NCI-H748 (cell line): ENCODE data around the gene BANP.
A peak's percentile ranks its signal among the peaks of the same experiment; 100 is the strongest.
"Not testable (repeated sequence)": the region's sequence is repeated elsewhere in the genome, so short reads cannot be mapped to it uniquely, and the experiment has no call there.

ENCODE experiments used
- DNase-seq: peaks from one replicate; lab custom pipeline; 2025; ENCODE audit not compliant: unreplicated experiment; lab: John Stamatoyannopoulos, UW

Gene BANP

DNA sequence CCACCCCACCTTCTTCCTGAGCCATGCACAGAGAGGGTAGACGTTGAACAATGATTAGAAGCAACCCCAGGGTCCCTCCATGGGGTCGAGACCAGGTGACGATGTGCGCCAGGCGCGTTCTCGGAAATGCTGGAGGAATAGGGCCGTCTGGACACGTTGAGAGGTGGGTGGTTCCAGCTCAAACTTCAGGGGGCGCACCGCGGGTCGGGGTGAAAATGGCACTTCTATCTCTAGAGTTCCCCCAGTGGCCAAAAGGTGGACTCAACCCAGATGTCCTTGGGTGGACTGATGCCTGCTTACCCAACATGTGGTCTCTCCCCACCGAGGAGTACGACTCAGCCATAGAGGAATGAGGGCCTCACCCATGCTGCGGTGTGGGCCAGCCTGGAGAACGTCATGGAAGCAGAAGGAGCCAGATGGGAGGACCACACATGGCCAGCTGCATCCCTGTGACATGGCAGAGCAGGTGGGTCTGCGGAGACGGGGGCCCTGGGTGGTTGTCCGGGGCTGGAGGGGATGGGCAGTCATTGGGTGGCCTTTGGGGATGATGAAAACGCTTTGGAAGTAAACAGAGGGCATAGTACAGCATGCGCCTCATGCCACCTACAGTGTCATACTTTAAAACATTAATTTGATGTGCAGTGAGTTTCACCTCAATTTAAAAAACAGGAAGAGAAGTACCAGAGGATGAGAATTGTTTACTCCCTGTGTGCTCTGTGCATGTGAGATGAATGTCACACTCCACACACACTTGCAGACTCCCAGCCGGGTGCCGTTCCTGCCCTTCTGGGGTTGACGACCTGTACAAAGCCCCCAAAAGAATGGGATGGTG, 147.7 kb downstream of the BANP start:
- not testable (repeated sequence) for DNase-seq

DNA sequence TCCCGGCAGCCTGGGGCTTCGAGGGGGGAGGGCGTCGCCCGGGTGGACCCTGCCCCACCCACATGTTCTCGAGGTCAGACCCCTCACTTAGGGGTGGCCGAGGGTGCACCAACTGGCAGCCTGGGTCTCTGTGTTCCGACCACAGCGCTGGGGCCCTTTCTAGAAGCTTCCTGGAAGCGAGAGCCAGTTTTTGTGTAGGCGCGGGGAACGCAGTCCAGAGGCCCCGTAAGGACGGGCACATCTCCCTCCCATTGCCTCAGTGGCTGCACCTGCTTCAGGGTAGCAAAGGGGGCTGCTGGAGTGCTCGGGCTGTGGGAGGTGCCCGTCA, 148.3 kb downstream of the BANP start:
- DNase-seq, result no peak

DNA sequence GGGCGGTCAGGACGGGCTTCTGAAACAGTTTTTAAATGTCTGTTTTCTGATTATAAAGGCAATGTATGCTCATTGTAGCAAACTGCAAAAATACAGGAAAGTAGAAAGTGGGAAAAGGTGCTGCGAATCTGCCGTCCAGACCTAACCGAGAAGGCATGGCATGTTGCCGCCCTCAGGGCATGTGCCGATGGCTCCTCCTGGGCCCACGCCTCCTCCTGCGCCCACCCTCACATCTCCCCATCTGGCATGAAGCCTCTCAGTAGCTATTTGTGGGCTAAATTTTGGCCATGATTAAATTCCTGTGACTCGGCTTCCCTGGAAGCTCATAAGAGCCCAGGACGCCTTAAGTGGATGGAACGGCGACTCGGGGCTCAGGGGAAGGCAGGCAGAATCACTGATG, 148.7 kb downstream of the BANP start:
- DNase-seq, result not testable (repeated sequence)

DNA sequence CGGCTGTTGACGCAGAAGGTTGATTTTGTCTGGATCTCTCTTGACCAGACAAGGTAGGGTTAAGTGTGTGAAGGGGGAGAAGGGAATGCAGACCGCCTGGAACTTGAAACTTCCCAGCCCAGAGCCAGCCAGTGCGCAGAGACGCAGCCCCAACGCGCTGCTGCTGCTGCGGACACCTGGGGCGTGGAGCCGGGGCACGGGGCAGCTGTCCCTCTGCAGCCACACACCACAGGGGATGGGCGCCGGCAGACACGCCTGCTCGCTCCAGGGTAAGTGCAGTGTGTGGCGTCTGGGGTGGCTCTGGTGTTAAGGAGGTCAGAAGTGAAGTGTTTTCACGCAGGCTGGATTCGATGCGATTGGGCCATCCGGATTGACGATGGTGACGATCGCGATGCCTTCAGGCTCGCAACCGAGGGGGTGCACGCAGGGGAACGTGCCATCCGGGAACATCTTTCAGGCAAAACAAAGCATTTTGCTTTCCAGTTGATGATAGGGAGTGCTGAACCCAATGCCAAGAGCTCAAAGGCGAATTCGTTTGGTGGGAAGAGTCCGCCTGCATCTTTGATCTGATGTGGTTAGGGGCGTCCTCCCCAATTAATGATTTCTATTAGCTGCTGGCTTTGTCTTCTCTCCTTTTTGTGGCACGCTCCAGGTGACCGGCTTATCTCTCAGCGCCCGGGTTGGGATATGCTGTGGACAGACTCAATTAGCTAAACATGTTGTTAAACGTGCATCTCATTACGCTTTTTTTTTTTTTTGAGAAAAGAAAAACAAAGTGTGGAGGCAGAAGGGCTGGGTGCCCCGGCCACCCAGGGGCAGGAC, 149.8 kb downstream of the BANP start:
- peak; percentile 68 for DNase-seq

DNA sequence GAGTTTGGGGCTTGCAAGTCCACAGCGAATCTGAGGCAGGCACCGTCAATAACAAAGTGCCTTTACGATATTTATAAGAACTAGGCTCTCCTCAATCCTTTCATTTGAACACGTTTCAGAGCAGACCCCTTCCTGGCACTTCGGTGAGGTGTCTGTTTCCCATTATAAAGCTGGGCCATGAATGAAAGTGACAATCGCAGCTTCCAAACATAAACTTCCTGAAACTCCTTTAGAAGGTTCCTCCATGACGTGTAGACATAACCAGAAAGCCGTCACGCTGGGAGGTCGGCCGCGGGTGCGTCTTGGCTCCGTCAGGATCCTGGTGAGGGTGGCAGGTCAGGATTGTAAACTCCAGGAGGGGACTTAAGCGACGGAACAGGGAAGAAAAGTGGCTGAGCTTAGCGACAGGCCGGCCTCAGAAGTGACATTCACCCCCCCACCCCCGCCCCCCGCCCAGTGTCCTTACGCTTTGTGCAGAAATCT, 150.4 kb downstream of the BANP start:
- DNase-seq, result not testable (repeated sequence)

DNA sequence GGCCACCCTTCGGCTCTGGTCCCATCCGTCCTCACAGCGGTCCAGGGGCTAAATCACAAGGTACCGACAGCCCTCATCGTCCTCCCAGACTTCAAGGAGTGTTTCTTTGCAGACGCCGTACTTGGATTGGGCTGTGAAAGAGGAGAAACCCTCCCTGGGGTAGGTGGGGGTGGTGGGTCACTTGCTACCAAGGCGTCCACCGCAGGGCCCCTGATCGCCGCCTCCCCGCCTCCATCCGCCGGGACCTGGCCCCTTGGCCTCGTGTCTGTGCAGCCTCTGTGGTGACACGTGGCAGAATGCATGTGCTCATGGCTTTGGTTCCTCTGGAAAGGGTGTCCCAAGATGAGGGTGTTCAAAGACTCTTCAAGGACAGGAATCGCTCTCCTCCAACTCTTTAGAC, 151.4 kb downstream of the BANP start:
- DNase-seq, result no peak

DNA sequence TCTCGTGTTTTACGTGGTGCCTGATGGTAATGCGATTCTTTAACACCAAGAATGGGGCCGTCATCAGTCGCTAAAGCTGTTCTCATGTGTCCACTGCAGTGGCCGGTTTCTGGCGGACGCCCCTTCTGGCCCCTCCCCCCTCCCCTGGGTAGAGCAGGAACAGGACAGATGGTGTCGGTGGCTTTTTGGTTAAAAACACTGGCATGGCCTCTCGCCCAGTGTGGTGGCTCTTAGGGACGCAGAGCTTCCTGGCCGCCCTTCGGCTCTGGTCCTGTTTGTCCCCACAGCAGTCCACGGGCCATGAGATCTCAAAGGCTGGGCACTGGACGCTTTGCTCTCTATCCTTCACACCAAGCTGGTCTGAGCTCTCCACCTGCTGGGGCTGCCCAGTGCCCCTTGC, 151.8 kb downstream of the BANP start:
- no peak for DNase-seq

DNA sequence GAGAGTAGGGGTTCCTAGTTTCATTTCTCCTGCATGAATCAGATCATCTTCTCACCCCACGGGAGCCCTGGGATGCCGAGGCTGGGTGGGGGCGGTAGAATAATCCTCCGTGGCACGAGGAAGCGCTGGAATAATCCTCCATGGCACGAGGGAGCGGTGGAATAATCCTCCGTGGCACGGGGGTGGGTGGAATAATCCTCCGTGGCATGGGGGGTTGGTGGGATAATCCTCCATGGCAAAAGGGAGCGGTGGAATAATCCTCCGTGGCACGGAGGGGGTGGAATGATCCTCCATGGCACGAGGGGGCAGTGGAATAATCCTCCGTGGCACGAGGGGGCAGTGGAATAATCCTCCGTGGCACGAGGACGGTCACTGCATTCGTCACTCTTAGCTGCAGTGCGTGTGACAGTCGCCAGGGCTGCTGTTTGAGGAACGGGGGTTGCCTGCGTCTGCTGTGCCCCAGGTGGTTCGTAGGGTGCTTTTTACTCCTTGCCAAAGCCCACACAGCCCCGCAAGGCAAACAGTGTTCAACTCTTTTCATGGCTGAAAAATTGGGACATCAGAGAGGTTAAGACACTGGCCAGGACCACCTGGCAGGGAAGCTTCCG, 152.5 kb downstream of the BANP start:
- no peak for DNase-seq

DNA sequence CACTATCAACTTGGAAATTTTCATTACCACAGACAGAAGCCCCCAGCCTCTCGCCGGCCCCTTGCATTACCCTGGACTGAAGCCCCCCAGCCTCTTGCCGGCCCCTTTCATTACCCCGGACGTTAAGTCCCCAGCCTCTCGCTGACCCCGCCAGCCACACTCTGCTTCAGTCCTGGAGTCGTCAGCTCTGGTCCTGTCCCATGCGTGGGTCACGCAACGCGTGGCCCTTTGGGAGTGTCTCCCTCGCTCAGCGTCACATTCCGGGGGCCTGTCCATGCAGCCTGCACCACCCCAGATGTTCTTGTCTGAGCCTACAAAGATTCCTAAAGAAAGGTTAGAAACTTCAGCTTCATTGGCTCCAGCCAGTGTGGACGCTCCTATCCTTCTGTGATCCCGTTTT, 153.1 kb downstream of the BANP start:
- DNase-seq, result not testable (repeated sequence)

DNA sequence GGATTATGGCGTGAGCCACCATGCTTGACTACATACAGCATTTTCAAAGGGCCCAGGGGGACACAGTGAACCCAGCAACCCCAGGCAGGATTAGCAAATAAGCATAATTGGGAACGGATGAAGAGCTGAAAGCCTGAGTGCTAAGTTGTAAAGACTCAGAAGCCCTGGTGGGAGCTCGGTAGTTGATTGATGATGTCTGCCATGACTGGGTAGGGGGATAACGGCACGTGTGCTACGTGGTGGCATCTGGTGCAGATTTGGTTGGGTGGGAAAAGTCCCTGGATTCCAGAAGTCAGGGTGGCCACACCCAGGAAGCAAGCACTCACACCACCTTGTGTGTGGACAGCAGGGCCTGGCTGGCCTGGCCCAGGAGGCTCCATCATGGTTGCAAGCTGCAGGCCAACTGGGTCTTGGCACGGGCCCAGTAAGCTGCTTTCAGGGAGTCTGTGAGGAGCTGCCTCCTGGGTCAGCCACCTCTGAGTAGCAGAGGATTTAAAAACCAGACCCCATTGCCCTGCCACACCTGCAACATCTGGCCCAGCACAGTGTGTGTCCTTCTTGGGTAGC, 154.4 kb downstream of the BANP start:
- not testable (repeated sequence) for DNase-seq

DNA sequence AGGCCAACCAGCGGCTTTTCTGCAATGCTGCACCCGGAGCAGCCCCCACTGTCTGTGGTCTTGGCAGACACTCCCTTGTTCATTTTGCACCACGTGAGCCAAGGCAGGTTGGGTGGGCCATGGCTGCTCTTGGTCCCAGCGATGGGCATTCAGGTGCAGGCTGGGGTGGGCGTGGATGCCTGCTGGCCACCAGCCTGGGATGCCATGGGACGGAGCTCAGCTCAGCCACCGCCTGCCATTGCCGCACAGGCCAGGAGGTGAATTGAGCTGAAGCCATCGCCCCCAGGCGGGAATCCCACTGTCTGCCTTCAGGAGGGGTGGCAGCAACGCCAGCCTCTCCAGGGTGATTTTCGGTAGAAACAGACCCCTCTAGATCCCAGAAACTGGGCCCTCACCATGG, 155.3 kb downstream of the BANP start:
- not testable (repeated sequence) for DNase-seq

DNA sequence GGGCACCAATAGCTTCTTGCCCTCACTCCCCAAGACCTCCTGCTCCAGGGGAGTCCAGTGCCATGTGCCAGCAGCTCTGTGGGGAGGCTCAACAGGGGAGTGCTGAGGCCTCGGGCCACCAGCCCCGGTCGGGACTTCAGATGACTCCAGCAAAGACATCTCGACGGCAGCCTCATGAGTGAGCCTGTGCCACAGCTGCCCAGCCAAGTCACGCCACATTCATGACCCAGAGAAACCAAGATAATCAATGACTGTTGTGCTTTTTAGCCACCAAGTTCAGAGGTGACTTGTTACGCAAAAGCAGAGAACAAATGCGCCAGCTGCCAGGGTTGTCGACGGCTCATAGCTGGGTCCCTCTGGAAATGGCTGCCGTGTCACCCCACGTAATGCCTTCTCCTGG, 157.5 kb downstream of the BANP start:
- DNase-seq, result no peak

DNA sequence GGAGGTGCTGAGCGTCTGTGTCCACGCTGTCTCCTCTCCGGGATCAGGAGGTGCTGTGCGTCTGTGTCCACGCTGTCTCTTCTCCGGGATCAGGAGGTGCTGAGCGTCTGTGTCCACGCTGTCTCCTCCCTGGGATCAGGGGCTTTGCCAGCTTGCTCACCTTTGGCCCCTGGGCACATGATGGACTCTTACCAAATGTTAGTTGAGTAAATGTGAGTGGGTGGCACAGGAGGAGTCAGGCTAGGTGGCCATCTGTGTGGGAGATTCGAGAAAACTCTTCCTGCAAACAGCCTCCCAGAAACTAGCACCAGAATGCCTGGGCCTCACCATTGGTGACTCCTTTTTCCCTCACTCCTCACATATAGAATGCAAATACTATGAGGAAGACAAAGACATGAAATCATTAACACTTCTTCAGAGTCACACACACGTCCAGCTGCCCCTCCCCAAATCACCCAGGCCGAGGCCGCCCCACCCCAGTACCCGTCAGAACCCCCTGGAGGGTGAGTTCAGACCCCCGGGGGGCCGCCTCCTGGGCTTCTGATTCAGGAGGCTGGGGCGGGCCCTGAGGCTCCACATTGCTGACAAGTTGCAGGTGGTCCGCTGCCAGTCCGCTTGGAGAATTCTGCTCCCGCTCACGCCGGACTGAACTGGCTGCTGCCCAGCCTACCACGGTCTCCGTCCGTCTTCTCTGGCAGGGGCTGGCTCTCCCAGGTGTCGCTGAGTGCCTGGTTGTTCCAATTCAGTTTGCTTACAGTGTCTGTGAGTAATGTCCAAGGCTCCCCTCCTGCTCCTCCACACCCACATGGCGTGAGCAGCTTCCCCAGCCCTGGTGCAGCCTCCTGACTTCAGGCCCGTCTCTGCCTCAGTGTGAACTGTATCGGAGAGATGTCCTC, 158.7 kb downstream of the BANP start:
- DNase-seq, result not testable (repeated sequence)

DNA sequence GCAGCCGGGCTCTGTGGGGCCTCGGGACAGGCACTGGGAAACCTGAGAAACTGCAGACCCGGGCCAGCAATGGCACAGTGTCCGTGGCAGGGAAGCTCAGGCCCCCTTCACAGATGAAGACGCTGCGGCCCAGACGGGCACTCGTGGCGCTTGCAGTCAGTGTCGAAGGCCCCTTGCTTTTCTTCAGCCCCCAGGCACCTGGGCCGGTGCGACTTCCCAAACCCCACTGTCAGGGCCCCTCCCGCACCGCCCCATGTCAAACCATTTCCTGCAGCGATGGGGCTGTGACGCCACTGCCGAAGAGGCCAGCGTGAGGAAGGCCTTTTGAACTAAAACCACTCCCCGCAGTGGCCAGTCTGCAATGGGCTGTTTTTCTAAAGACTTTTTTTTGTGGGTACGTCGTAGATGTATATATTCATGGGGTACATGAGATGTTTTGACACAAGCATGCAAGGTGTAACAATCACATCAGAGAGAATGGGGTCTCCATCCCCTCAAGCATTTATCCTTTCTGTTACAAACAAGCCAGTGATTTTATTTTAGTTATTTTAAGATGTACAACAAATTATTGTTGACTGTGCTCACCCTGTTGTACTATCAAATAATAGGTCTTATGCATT, 159.8 kb downstream of the BANP start:
- not testable (repeated sequence) for DNase-seq

DNA sequence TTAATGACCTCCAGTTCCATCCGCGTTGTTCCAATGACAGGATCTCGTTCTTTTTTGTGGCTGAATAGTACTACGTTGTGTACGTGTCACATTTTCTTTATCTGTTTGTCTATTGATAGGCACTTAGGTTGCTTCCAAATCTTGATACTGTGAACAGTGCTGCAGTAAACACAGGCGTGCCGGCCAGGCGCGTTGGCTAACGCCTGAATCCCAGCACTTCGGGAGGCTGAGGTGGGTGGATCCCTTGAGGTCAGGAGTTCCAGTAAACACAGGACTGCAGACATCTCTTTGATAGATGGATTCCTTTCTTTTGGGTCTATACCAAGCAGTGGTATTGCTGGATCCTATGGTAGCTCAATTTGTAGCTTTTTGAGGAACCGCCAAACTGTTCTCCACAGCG, 160.7 kb downstream of the BANP start:
- DNase-seq, result not testable (repeated sequence)

DNA sequence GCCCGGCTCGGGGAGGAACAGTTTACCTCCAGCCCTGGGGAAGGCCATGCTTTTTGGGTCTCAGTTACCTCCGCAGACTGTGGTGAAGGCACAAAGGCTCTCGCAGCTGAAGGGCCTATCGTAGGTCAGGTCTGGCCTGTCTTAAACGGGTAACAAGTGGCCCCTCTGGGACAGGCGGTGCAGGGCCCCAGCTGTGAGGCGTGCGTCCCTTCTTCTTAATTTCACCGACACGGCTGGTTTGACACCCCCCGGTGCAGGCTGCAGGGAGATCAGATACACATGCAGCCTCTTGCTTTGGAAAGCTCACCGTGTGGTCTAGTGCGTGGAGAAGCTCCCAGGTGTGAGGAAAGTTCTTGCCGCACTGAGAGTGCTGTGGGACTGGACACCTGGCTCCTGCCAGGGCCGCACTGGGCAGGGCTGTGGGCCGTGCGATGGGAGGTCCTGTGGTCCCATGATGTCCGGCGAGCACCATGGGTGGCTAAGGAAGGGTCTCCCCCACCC, 162.4 kb downstream of the BANP start:
- no peak for DNase-seq

DNA sequence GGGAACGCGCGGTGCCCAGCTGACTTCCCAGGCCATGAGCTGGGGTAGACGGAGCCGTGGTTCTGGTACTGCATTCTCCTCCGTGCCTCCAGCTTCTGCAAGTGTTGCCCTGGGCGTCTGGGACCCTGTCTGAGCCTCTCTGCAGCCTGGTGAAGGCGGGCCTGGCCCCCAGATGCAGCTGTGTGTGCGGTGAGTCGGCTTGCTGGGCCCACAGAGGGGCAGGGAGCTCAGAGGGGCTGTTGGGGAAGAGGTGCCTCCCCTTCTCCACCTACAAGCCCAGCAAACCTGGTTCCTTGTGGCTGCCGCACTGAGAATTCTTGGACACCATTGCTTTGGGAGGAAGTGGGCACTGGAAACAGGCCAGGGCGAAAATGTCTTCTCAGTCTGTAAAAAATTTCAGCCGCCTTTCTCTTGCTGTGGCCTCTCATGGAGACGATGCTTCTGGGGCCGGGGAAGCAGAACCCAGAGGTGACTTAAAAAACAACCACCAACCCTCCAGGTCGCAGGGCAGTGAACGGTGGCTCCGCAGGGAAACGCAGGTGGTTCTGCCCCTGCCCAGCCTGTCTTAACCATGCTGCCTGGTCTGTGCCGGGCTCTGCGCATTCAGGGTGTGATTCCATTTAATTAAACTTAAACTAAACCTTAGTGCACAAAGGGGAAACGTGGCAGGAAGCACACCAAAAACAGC, 163.5 kb downstream of the BANP start:
- DNase-seq, result not testable (repeated sequence)

DNA sequence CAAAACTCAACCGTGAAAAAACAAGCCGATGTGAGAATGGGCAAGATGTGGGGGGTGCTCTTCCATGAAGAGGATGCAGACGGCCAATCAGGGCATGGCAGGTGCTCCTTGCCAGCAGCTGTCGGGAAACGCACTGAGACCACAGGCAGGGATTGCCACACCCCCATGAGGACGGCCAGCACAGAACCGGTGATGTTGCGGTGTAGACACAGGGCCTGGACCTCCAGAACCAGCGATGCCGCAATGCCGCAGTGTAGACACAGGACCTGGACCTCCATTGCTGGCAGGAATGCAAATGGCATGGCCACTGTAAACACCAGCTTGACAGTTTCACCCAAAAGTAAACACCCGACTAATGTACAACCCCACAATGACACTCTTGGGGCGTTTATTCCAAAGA, 164.9 kb downstream of the BANP start:
- DNase-seq, result no peak

DNA sequence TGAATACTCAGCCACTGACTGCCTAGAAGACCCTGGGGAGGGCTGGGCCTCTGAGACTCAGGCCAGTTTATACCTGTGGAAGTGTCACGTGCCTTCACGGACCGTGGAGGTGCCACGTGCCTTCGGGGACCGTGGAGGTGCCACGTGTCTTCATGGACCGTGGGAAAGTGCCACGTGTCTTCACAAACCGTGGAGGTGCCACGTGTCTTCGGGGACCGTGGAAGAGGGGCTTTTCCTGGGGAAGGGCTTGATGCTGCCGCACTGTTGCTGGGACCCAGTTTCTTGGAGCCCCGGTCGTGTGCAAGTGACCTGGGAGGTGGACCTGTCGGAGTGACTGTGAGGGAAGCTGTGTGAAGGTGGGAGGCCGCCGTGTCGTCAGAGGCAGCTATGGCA, 166.2 kb downstream of the BANP start:
- DNase-seq, result no peak
